GM20000 (cell line): Measurements from ENCODE around the gene SMR3B.

Source experiments
- DNase-seq: peaks from one replicate; pipeline ENCODE4 v3.0.0; 2012; ENCODE audit warnings: low spot score
- TF ChIP-seq, protein P1 (sequence below): IDR thresholded peaks from 2 replicates; pipeline ENCODE4 v1.5.1; 2012; ENCODE audit warnings: mild to moderate bottlenecking, control low read depth; ENCODE audit errors: extremely low read depth, missing control alignments

The SMR3B gene

DNA sequence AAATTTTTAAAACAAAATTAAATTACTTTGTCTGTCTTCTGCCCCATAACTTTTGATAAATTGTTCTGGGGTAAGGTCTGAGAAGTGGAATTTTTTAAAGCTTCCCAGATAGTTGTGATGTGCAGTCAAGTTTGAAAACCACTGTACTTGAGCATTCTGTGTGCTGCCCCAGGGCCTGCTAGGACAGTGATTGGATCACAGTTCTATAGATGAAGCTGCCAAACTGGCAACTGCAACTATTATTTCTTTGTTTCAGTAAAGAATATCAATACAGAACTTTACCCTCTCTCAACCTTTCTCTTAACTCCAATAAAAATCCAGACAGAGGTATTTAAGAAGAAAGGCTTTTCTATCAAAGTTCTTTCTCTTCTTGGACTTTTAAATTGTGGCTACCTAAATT lies 14.6 kb downstream of the SMR3B start, which contains the start of gene OPRPN:
OPRPN (plus strand) TSS at position 361 of the 400 bp plus-strand sequence. CDS start 1,346 bp downstream, outside the sequence.
- no peak for DNase-seq
- TF ChIP-seq, protein P1, sequence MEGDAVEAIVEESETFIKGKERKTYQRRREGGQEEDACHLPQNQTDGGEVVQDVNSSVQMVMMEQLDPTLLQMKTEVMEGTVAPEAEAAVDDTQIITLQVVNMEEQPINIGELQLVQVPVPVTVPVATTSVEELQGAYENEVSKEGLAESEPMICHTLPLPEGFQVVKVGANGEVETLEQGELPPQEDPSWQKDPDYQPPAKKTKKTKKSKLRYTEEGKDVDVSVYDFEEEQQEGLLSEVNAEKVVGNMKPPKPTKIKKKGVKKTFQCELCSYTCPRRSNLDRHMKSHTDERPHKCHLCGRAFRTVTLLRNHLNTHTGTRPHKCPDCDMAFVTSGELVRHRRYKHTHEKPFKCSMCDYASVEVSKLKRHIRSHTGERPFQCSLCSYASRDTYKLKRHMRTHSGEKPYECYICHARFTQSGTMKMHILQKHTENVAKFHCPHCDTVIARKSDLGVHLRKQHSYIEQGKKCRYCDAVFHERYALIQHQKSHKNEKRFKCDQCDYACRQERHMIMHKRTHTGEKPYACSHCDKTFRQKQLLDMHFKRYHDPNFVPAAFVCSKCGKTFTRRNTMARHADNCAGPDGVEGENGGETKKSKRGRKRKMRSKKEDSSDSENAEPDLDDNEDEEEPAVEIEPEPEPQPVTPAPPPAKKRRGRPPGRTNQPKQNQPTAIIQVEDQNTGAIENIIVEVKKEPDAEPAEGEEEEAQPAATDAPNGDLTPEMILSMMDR, result no peak

DNA sequence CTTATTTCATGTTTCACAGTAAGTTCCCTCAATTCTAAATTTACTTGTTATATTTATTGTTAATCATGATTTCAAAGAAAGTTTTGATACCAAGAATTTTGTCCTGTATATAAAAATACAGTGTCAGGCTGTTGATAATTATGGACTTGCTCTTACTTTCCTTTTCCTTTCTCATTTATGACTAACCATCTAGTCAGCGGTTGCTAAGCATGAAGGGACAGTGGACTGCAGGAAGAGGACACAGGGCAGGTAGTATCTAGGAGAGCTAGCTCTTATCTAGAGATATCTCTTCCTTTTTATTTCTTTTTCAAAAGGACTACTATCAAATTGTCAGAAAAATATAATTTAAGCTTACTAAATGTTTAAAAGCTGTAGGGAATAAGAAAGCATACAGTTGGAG lies 16.4 kb downstream of the SMR3B start:
- TF ChIP-seq, protein P1, result no peak
- no peak for DNase-seq

DNA sequence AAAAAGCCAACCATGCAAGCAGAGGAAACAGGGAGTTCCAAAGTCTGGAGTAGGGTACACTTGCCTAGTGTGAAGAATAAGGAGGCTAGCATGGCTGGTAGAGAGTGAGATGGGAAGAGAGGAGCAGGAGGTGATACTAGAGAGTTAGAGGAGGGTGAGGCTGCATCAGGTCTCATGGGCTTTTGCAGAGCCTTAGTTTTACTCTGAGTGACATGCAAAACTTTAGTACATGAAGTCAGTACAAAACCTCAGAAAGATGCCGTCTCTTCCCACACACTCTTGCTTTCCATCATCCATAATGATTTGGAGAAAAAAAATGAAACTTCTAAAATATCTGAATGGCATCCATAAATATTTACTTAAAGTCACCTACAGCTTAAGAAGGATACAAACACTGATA lies 19.8 kb downstream of the SMR3B start:
- no peak for DNase-seq
- TF ChIP-seq, protein P1, result no peak

DNA sequence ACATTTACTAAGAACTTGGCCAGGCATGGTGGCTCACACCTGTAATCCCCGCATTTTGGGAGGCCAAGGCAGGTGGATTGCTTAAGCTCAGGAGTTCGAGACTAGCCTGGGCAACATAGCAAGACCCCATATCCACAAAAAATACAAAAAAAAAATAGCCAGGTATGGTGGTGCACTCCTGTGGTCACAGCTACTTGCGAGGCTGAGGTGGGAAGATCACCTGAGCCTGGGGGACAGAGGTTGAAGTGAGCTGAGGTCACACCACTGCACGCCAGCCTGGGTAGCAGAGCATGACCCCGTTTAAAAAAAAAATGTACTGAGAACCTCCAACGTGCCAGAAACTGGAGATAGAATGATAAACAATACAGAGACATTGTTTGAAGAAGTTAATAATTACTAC lies 22.8 kb downstream of the SMR3B start:
- TF ChIP-seq, protein P1, result no peak
- DNase-seq, result no peak

DNA sequence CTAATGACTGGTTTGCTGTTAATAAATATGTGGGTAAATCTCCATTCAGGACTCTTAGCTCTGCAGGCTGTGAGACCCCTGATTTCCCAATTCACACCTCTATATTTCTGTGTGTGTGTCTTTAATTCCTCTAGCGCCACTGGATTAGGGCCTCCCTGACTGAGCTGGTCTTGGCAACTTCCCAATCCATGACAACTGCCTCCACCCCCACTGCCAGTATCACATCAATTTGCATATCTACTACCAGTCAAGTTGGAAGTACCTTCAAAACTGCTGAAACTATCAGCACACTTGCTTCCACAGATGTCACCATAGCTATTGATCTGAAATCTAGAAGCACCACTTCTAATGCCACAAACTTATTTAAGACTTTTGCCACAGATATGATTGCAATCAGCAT lies 42.4 kb downstream of the SMR3B start:
- no peak for DNase-seq
- TF ChIP-seq, protein P1, result no peak

DNA sequence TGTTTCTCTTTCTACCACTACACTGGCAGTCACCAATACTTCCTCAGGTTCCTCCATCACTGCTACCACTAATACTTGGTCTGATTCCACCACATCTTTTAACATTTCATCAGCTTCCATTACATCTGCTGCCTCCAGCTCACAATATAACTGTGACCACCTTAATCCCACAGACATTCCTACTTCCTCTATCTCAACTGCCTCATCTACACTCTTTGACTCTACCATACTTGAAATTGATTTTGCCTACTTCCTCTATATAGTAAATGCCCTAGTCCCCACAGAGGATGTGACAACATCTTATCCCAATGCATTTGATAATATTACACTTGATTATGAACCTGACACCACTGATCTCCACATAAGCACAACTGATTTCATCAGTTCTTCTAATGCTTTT lies 43.9 kb downstream of the SMR3B start:
- TF ChIP-seq, protein P1, result no peak
- DNase-seq, result no peak

DNA sequence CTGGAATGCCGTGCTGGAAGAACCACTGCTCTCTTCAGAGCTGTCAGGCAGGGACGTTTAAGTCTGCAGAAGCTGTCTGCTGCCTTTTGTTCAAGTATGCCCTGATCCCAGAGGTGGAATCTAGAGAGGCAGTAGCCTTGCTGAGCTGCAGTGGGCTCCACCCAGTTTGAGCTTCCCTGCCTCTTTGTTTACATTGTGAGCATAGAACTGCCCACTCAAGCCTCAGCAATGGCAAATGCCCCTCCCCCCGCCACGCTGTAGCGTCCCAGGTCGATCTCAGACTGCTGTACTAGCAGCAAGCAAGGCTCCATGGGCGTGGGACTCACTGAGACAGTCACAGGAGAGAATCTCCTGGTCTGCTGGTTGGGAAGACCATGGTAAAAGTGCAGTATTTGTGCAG lies 54.3 kb downstream of the SMR3B start:
- TF ChIP-seq, protein P1, result no peak
- DNase-seq, result no peak
